CD4-positive, alpha-beta T cell treated with Interferon alpha-2 for 1 hour (primary cell): Measurements from ENCODE around the gene RASGRP3.

Source experiments
- DNase-seq, 2 donors: peaks; one replicate each; pipeline ENCODE4 v3.0.0-alpha.2; 2020 to 2022

Gene RASGRP3

GRCh38 chr2:33589444-33589843, 113.0 kb downstream of the RASGRP3 start:
- DNase-seq: no peak

- no peak for DNase-seq
Measured at GRCh38 chr2:33595385-33595784, 118.9 kb downstream of the RASGRP3 start.

- no peak for DNase-seq
Measured at GRCh38 chr2:33597026-33597425, 120.6 kb downstream of the RASGRP3 start.

- peak; percentile 13 to 45 for DNase-seq
Measured at GRCh38 chr2:33598561-33599174, 122.2 kb downstream of the RASGRP3 start.

GRCh38 chr2:33599175-33599942, 122.9 kb downstream of the RASGRP3 start, which contains the start of gene FAM98A:
FAM98A (minus strand) TSS chr2:33599299; CDS start chr2:33599221, 78 bp downstream.
- DNase-seq: peak; percentile 100

GRCh38 chr2:33599943-33600192, 123.4 kb downstream of the RASGRP3 start:
- no peak for DNase-seq

GRCh38 chr2:33602201-33602830, 125.9 kb downstream of the RASGRP3 start:
- no peak for DNase-seq

GRCh38 chr2:33603416-33603815, 127.0 kb downstream of the RASGRP3 start:
- DNase-seq: no peak

- no peak for DNase-seq
Measured at GRCh38 chr2:33605056-33605455, 128.6 kb downstream of the RASGRP3 start.

- no peak for DNase-seq
Measured at GRCh38 chr2:33606100-33606499, 129.7 kb downstream of the RASGRP3 start.

GRCh38 chr2:33606622-33607021, 130.2 kb downstream of the RASGRP3 start:
- no peak for DNase-seq

GRCh38 chr2:33607251-33607721, 130.8 kb downstream of the RASGRP3 start:
- no peak for DNase-seq

- DNase-seq: no peak
Measured at GRCh38 chr2:33607905-33608304, 131.5 kb downstream of the RASGRP3 start.

- DNase-seq: no peak
Measured at GRCh38 chr2:33614190-33614589, 137.7 kb downstream of the RASGRP3 start.
